ENCODE results near the gene NSFL1C. TPM values are rescaled to one million over a fixed set of nuclear protein-coding genes. Genes with fewer than 3 reads are reported as not detected.

NSFL1C gene
- total RNA-seq, 4 donors from 2014 or later = 33.6 to 62.4 (median 43.6) TPM

DNA sequence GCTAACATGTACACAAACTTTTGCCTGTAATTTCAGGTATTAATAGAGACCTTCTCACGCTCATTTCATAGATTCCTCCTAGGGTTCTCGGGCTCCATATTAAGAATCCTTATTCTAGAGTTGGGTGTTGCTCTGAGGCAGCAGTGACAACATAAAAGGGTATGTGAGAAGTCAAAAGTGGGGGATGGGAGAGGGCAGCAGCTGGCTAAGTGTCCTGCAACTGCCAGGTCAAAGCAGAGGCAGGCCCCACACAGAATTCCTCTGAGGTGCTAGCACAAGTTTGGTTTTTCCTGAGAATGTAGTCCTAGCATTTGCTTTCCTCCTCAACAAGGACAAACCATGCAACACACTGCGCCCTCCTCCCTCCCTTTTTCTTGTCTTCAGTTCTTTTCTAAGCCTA lies 4.6 kb downstream of the NSFL1C start:
- H3K27me3 ChIP-seq = no peaks in the 10 kb centered on the region
- intact Hi-C loops (cut with DNase I) = loop anchor here (10.0 kb wide), 1 partner anchor 1003 kb away; no protein-coding TSS in a partner anchor
- no peak overlapping the region for H3K4me3 ChIP-seq
- H3K4me1 ChIP-seq = peaks cover 26 to 45% (median 36%) of the 10 kb centered on the region in 4 donors
- H3K9me3 ChIP-seq = no peaks in the 10 kb centered on the region
- H3K36me3 ChIP-seq = peaks cover 9 to 74% (median 57%) of the 10 kb centered on the region in 4 donors
- 89% methylated on average over 3 of the region's 3 CpGs for WGBS
- no peak overlapping the region for H3K27ac ChIP-seq (replicated peaks in 1 of 4)
- TF ChIP-seq, protein P1, sequence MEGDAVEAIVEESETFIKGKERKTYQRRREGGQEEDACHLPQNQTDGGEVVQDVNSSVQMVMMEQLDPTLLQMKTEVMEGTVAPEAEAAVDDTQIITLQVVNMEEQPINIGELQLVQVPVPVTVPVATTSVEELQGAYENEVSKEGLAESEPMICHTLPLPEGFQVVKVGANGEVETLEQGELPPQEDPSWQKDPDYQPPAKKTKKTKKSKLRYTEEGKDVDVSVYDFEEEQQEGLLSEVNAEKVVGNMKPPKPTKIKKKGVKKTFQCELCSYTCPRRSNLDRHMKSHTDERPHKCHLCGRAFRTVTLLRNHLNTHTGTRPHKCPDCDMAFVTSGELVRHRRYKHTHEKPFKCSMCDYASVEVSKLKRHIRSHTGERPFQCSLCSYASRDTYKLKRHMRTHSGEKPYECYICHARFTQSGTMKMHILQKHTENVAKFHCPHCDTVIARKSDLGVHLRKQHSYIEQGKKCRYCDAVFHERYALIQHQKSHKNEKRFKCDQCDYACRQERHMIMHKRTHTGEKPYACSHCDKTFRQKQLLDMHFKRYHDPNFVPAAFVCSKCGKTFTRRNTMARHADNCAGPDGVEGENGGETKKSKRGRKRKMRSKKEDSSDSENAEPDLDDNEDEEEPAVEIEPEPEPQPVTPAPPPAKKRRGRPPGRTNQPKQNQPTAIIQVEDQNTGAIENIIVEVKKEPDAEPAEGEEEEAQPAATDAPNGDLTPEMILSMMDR (IDR thresholded peaks at IDR 0.05) = no peak
- TF ChIP-seq POLR2A (IDR thresholded peaks at IDR 0.05; ENCODE audit: low read depth) = no peak
- TF ChIP-seq EP300 (IDR thresholded peaks at IDR 0.05) = no peak
- no peak for TF ChIP-seq POLR2AphosphoS5 (IDR thresholded peaks at IDR 0.05)
- no peak for DNase-seq (ENCODE audit: extremely low spot score)

DNA sequence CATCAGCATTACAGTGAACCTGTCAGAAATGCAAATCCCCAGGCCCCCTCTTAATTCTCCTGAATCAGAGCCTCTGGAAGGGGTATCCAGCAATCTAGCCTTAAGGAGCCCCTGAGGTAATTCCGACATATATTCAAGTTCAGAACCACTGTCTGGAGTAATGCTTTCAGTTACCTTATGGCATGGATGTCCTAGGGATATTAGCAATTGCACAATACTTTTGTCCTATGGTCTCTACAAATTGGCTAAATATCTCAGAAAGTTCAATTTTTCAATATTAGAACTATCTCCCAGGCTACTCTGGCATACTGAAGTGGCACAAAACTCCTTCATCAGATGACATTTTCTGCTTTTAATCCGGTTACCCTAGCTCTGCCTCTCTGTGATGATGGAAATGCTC lies 6.4 kb downstream of the NSFL1C start:
- no peak for DNase-seq (ENCODE audit: extremely low spot score)
- Histone ChIP-seq H3K27me3 (no peaks in the 10 kb centered on the region), H3K9me3 (no peaks in the 10 kb centered on the region), H3K4me1 (peaks cover 18 to 34% (median 25%) of the 10 kb centered on the region in 4 donors), H3K36me3 (peaks cover 19 to 92% (median 74%) of the 10 kb centered on the region in 4 donors), H3K27ac (replicated peaks in 1 of 4) (no peak overlapping the region), H3K4me3 (no peak overlapping the region)
- 96% methylated on average over 2 of the region's 2 CpGs for WGBS
- TF ChIP-seq POLR2AphosphoS5 (IDR thresholded peaks at IDR 0.05) (no peak), POLR2A (IDR thresholded peaks at IDR 0.05; ENCODE audit: low read depth) (no peak), EP300 (IDR thresholded peaks at IDR 0.05) (no peak)
- TF ChIP-seq, protein P1 (IDR thresholded peaks at IDR 0.05) = no peak
- intact Hi-C loops (cut with DNase I) = loop anchor here (10.0 kb wide), 1 partner anchor 1005 kb away; no protein-coding TSS in a partner anchor

DNA sequence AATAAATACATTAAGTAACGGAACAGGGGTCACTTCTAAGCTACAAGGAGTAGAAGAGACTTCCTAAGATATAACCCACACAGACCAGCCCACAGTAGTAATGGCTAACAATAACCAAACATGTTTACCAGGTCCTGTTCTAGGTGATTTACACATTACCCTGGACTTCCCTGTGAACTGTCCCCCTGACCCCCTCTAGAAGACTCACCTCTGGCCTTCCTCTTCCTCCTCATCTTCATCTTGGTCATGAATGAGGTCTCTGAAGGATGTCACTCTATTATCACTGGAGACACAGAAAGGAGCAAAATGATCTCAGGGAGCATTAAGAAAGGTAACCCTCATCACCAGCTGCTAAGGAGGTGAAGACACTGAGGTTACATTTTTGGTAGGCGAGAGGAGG lies 8.7 kb downstream of the NSFL1C start:
- 97% methylated on average over 2 of the region's 2 CpGs for WGBS
- TF ChIP-seq, protein P1 (IDR thresholded peaks at IDR 0.05) = no peak
- no peak for TF ChIP-seq POLR2A (IDR thresholded peaks at IDR 0.05; ENCODE audit: low read depth)
- TF ChIP-seq EP300 (IDR thresholded peaks at IDR 0.05) = no peak
- no peak for TF ChIP-seq POLR2AphosphoS5 (IDR thresholded peaks at IDR 0.05)
- Histone ChIP-seq H3K36me3 (peaks cover 37 to 99% (median 88%) of the 10 kb centered on the region in 4 donors), H3K9me3 (no peaks in the 10 kb centered on the region), H3K27me3 (no peaks in the 10 kb centered on the region), H3K4me3 (no peak overlapping the region), H3K4me1 (peaks cover 2 to 12% (median 3%) of the 10 kb centered on the region in 4 donors), H3K27ac (replicated peaks in 1 of 4) (no peak overlapping the region)
- DNase-seq (ENCODE audit: extremely low spot score) = no peak
- intact Hi-C loops (cut with DNase I) = no loop called here

DNA sequence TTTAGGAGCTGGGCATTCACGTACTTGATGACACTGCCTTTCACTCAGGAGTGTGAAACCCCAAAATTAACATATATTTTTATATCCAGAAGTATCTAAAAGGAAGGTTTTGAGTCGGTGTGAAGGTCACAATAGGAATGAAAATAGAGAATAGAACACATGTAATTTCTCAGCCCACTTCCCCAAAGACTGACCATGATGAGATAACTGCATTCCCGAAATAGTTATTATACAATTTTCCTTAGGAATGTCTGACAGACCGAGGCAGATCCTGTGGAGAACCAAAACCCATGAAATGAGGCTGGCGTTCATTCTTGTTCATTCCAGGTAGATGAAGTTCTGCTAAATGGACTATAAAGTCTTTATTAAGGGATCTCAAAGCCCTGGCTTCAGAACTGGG lies 10.3 kb downstream of the NSFL1C start:
- H3K36me3 ChIP-seq = peaks cover 54 to 100% (median 99%) of the 10 kb centered on the region in 4 donors
- 90% methylated on average over 5 of the region's 5 CpGs for WGBS
- no peak for DNase-seq (ENCODE audit: extremely low spot score)

More for the DNA sequence above, 10.3 kb downstream of the NSFL1C start:
- Histone ChIP-seq H3K4me3 (no peak overlapping the region), H3K9me3 (peaks cover 0 to 2% (median under 1%) of the 10 kb centered on the region in 4 donors), H3K27ac (replicated peaks in 1 of 4) (no peak overlapping the region), H3K4me1 (no peaks in the 10 kb centered on the region), H3K27me3 (no peaks in the 10 kb centered on the region)
- intact Hi-C loops (cut with DNase I) = no loop called here
- no peak for TF ChIP-seq POLR2AphosphoS5 (IDR thresholded peaks at IDR 0.05)
- TF ChIP-seq POLR2A (IDR thresholded peaks at IDR 0.05; ENCODE audit: low read depth) = no peak
- no peak for TF ChIP-seq EP300 (IDR thresholded peaks at IDR 0.05)
- TF ChIP-seq, protein P1 (IDR thresholded peaks at IDR 0.05) = no peak
